Medulla oblongata (tissue), 1 donor: ENCODE measurements around the gene CD244.

Experiments
- DNase-seq: peaks from one replicate; pipeline ENCODE4 v3.0.0-alpha.2; 2015; ENCODE audit errors: extremely low spot score

Gene CD244

DNA sequence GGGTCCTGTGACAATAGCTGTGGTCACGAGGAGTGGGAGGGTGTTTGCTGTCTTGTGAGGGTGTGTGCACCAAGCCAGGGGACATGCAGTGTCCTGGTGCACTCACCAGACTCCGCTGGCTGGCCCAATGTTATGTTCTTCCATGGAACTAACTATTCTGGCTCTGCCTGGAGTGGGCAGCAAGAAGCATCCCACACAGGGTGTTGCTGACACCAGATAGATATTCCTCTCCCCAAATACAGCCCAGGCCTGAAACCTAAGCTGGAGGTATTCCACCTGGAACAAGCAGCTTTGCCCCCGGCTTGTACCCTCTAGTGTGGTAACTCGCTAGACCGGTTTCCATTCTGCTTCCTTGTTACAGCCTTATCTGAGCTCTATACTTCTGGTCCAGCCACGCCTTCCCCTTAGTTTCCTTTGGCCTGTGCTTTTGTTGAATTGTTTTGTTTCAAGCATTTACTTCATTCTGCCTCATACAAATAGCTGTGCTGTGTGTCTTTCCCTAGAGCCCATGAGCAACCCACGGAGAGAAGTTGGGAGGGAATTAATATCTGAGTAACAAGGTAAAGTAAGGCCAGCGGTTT lies 81.4 kb downstream of the CD244 start:
- no peak for DNase-seq

DNA sequence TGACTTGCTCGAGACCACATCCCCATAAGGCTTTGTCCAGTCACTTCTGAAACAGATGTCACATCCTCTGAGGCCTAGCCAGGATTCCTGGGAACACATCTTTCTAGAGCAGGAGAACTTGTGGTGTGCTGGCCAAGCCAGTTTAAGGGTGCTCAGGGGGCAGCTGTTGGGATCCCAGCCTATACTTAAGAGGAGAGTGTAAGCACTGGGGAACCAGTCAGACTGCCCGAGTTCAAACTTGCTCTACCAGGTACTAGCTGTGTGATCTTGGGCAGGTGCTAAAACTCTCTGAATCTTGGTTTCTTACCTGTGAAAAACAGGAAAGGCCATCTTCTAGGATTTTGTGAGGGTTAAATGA lies 82.3 kb downstream of the CD244 start:
- no peak for DNase-seq
